Measurements from ENCODE around the gene DYNC2LI1.

The DYNC2LI1 gene

DNA sequence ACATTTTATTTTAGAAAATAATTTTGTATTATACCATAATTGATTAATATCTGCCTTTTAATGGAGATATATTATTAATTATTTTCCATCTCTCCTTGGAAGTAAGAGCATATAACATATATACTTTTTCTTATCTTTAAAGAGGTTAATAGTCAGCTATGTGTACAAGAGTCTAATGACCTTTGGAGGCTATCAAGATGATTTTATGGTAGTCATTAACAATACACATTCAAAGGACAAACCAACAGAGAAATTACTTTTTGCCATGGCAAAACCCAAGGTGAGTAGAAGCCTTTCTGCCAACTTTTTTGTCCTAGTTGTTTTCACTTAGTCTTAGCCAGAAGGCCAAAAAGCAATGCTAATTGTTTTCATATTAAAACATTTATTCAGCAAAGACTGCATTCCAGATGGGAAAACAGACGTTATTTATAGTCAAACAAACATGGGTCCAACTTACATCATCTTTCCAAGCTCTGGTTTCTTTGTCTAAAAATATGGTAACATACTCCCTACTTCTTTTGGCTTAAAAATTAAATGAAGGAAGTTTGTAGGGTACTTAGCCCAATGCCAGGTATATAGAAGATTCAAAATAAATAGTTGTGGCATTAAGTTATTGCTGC lies 9.6 kb upstream of the DYNC2LI1 start:
- no peak for DNase-seq

DNA sequence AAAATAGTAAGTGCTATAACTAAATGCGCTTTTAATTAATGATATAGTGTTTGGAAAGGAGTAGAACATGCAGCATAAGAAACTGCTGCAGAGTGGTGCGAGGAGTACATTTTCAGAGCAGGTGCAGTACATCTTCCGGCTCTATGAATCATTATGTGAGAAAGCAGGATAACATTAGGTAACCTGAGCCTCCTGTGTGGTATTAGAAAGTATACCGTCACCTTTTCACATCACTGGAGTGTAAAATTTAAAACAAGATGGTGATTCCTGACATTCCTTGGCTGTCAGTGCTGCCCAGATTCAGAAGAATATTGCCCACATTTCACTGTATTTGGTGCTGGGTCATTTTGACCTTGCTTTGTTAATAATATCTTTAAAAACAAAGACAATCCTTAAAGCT lies 7.8 kb upstream of the DYNC2LI1 start:
- DNase-seq, result no peak

GRCh38 chr2:43774617-43775016 lies 778 bp downstream of the DYNC2LI1 start:
- no peak for DNase-seq

GRCh38 chr2:43776324-43776723 lies 2.5 kb downstream of the DYNC2LI1 start:
- DNase-seq, result peak; percentile 51

DNA sequence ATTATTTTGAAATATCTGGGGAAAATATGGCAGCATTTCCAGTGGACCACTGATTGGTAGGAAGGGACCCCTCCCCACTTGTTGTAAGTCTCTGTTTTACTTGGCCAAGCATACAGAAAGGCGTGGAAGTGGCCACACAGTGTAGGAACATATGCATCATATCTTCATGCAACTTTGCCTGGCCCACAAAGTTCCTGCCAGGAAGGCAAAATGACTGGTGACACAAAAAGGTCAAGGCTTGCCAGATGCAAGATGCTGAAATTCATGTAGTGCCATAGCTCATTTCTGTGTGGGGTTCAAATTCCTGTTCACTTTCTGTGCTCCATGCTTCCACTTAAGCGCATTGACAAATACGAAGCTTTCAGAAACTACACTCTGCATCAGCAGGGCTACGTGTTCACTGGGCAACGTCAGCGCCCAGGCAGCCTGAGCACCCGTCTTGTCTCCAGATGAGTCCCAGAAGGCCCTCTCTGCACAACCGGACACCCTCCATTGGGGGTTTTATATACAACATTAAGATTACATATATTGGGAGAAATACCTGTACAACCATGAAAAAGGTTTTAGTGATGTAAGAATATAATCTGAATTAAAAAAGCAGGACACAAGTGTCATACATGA lies 3.6 kb downstream of the DYNC2LI1 start:
- no peak for DNase-seq

DNA sequence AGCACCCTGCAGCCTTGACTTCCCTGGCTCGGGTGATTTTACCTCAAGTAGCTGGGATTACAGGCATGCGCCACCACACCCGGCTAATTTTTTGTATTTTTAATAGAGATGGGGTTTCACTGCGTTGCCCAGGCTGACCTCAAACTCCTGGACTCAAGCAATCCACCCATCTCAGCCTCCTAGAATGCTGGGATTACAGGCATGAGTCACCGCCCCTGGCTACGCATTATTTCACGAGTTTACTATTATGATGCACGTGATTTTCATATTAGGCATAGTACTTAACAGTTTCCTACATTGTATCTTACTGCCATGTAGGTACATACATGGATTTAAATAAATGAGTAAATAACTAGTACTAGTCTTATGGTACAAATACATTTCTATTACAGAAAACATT lies 4.4 kb downstream of the DYNC2LI1 start:
- DNase-seq, result no peak

DNA sequence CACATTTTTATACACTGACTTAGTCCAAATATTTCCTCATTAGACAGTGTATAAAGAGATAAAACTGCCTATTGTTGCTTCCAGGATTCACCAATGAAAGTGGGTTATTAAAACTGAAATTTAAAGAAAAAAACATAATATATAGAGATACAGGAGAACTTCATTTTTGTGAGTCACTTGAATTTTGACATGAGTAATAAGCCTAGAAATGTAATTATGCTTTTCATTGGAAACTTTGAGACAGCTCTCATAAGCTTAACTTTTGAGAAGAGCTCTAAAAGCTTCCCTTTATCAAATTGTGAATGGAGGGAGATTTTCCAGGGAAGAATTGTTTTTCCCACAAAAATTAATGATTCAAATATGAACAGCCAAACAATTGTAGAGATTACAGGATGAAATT lies 14.1 kb downstream of the DYNC2LI1 start:
- no peak for DNase-seq

DNA sequence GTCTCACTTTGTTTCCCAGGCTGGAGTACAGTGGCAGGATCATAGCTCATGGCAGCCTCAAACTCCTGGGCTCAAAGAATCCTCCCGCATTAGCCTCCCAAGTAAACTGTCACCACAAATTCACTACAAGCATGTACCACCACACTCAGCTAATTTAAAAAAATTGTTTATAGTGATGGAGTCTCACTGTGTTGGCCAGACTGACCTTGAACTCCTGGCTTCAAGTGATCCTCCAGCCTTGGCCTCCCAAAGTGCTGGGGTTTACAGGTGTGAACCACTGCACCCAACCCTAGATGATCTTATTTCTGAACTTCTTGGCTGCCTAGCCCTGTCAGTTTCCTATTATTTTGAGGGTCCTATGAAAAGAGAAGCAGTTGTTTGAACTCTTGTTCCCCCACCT lies 14.8 kb downstream of the DYNC2LI1 start:
- DNase-seq, result no peak

DNA sequence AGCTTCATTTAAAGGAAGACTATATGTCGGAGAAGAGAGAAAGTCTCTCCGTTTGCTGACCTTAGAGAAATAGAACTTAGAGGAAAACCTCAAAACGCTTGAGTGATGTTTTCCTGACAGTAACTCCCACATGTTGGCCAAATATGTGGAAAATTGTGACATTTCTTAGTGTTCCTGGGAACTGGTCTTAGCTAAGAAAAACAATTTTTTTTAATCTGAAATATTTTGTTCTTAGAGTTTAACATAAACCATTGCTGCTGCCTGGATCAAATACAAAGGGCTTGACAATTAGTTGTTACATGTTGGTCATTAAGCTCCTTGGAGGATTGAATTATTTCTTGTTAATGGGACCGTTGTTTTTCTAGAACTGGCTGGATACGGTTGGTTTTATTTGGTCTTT lies 16.3 kb downstream of the DYNC2LI1 start:
- DNase-seq, result no peak

DNA sequence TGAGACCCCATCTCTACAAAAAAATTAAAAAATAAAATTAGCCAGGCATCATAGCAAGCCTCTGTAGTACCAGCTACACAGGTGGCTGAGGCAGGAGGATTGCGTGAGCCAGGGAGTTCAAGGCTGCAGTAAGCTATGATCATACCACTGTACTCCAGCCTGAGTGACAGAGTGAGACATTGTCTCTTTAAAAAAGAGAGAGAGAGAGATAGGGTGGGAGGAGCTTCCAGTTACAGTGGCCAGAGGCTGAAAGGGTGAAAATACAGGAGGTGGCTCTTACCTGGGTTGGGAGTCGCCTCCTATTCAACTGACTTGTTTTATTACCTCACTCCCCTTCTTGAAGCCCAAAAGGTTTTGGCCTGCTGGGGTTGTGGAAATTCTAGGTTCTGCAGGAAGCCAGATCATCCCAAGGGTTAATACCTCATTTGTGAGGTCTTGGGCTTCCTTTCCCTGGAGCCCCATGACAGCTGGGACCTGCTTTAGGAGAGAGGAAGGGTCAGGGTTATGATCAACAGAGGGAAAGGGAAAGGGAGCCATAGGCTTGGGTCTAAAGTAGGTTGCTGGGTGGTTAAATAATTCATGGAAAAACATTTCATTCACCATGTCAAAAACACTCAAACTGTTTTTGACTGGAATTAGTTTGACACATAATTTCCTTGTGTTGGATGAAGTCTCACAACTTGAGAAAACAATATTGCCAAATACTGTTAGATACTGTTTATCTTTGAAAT lies 17.4 kb downstream of the DYNC2LI1 start:
- DNase-seq, result no peak

- no peak for DNase-seq
Observed at GRCh38 chr2:43792653-43793052, 18.8 kb downstream of the DYNC2LI1 start.

DNA sequence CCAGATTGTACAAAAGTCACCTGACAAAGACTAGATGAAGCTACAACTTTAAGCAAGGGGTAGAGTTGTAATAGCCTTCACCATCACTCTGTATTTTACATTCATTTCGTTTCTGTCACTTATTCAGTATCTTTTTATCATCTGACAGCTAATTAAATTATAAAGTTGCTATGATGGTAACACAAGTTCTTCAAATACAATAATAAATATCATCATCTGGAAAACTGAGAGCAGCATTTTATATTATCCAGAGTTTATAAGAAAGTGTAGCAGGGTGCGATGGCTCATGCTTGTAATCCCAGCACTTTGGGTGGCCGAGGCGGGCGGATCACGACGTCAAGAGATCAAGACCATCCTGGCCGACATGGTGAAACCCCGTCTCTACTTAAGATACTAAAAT lies 21.1 kb downstream of the DYNC2LI1 start:
- DNase-seq, result no peak

DNA sequence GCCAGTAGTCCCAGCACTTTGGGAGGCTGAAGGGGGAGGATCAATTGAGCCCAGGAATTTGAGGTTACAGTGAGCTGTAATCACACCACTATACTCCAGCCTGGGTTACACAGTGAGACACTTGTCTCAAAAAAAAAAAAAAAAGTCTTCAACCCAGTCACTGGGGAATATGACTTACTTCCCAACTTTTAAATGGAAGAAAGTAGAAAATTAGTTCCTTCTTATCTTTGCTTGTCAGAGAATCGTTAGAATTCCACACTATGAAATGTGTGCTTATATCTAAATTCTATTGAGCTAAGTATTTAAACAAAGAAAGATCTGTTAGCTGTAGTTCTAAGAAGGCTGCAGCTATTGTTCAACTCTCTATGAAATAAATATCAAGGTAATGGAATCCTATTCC lies 22.4 kb downstream of the DYNC2LI1 start:
- DNase-seq, result no peak

- no peak for DNase-seq
Observed at GRCh38 chr2:43798300-43798699, 24.5 kb downstream of the DYNC2LI1 start.

GRCh38 chr2:43800894-43801293 lies 27.1 kb downstream of the DYNC2LI1 start:
- DNase-seq, result no peak

- no peak for DNase-seq
Observed at GRCh38 chr2:43802135-43802534, 28.3 kb downstream of the DYNC2LI1 start.

GRCh38 chr2:43803113-43803512 lies 29.3 kb downstream of the DYNC2LI1 start:
- no peak for DNase-seq

- no peak for DNase-seq
Observed at GRCh38 chr2:43806719-43807031, 32.8 kb downstream of the DYNC2LI1 start.

DNA sequence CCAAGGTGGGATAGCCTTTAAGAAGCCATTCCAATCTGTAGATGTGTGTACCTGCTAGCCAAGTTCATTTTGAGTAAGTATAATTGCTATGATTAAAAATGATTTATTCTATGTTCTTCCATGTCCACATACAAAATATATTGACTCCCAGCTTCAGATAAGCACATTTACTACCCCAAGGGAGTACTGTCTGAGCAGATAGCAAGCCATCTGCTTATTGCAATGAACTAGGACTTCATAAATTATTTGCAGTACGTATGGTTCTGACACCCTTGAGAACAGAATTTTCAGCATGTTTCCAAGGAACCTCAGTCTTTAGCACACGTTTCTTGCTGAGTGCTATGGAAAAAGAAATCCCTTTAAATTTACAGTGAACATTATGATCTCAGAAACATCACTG lies 36.6 kb downstream of the DYNC2LI1 start:
- no peak for DNase-seq

- no peak for DNase-seq
Observed at GRCh38 chr2:43810888-43811287, 37.0 kb downstream of the DYNC2LI1 start.

DNA sequence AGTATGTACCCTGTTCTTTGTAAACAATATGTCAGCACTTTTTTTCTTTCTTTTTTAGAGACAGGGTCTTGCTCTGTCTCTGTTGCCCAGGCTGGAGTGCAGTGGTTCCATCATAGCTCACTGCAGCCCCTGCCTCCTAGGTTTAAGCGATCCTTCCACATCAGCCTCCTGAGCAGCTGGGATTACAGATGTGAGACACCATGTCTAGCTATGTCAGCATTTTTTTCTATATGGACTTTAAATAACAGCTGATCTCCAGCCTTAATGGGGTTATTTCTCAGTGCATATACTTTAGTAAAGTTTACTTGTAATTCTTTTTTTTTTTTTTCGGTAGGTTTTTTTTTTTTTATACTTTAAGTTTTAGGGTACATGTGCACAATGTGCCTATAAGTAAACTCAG lies 38.2 kb downstream of the DYNC2LI1 start:
- DNase-seq, result no peak

DNA sequence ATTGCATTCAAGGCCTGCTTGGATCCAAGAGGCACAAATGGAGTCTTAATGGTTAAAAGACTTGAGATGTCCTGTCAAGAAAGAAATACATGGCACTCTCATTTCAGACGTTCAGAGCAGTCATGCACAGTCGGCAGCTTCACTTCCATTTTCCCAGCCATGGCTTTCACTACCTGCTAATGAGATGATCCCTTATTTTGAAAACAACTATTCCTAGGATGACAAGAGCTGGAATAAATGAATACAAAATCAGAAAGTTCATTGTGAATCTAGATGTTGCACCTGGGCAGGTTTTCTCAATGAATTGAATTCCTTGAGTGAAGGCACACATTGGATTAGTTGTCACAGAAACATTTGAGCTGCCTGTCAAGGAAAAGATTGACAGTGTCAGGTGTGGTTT lies 39.1 kb downstream of the DYNC2LI1 start:
- no peak for DNase-seq

DNA sequence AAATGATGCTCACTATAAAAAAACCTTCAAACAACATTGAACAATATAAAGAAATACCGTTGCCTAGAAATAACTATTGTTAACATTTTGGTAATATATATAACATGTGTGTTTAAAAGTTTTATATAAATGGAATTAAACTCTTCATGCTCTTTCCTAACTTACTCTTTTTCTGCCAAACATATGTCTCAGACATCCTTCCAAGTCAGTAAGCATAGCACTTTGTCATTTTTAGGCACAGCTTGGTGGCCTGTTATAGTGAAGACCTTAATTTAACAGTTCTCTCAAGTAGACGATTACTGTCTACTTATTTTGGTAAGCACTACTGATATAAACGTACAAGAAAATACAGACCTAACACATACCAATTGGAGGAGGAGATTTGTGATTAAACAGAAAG lies 40.9 kb downstream of the DYNC2LI1 start:
- DNase-seq, result no peak

GRCh38 chr2:43818761-43819160 lies 44.9 kb downstream of the DYNC2LI1 start:
- peak; percentile 24 for DNase-seq

Data from activated CD4-positive, alpha-beta T cell treated with anti-CD3 and anti-CD28 coated beads, Interleukin-10, Interleukin-2, amounts not matched to agents 100 ng/mL and 50 ng/mL, durations not matched to agents 16 hours and 8 hours (primary cell).